Transverse colon (tissue), 4 donors: ENCODE data around the gene PTH2. TPM values are rescaled to one million over a fixed set of nuclear protein-coding genes. Genes with fewer than 3 reads are reported as not detected.

Experiments used
- DNase-seq: peaks from one replicate; pipeline ENCODE4 v3.0.0-alpha.2; 2019
- H3K27ac ChIP-seq, 4 donors: fragments of 200-600 bp; sonication (generic); 2 replicates each; pipeline ENCODE4 v1.5.1; 2016 to 2018; ENCODE audit warnings: inconsistent platforms in 4 of 4
- H3K27me3 ChIP-seq: fragments of 200-600 bp; sonication (generic); 2 replicates; pipeline ENCODE4 v1.5.1; 2017; ENCODE audit warnings: inconsistent platforms
- H3K36me3 ChIP-seq, 4 donors: fragments of 200-600 bp; sonication (generic); 2 replicates each; pipeline ENCODE4 v1.5.1; 2017 to 2019; ENCODE audit warnings: inconsistent platforms in 4 of 4
- H3K4me1 ChIP-seq, 4 donors: fragments of 200-600 bp; sonication (generic); 2 replicates each; pipeline ENCODE4 v1.5.1; 2017 to 2020; ENCODE audit warnings: inconsistent platforms in 4 of 4
- H3K4me3 ChIP-seq, 4 donors: fragments of 200-600 bp; sonication (generic); 1 replicate in 1 of 4; 2 replicates in 3 of 4; pipeline versions ENCODE4 v1.5.1 to v1.6.1; 2017 to 2019; ENCODE audit warnings: inconsistent platforms in 4 of 4
- H3K9me3 ChIP-seq, 2 donors: fragments of 200-600 bp; sonication (generic); 2 replicates each; pipeline ENCODE4 v1.5.1; 2017 to 2019; ENCODE audit warnings: inconsistent platforms in 2 of 2
- CTCF ChIP-seq, 5 experiments: fragments of 200-600 bp in 3 of 5; fragments of 450-650 bp in 2 of 5; sonication (generic) in 3 of 5; IDR thresholded peaks; 1 replicate in 2 of 5; 2 replicates in 3 of 5; pipeline ENCODE4 v1.5.1; 2016 to 2017; ENCODE audit warnings: antibody characterized with exemption in 5 of 5, inconsistent platforms in 3 of 5, mild to moderate bottlenecking in 2 of 5, moderate library complexity in 1 of 5
- EP300 ChIP-seq: sonication (generic); formaldehyde crosslinking; IDR thresholded peaks from one replicate; pipeline ENCODE4 v1.6.1; 2017; ENCODE audit warnings: antibody characterized with exemption, low read depth
- POLR2A ChIP-seq: fragments of 450-650 bp; IDR thresholded peaks from one replicate; pipeline ENCODE4 v1.6.1; 2016; ENCODE audit warnings: antibody characterized with exemption, mild to moderate bottlenecking, moderate library complexity
- POLR2AphosphoS5 ChIP-seq, 3 donors: sonication (generic); formaldehyde crosslinking; IDR thresholded peaks; one replicate each; pipeline ENCODE4 v1.6.1; 2016; ENCODE audit warnings: antibody characterized with exemption in 3 of 3
- WGBS, 2 donors: methylation state at CpG; one replicate each; pipeline ENCODE4 v1.1.5; 2018; ENCODE audit warnings: low coverage in 1 of 2; 5-methylcytosine and 5-hydroxymethylcytosine counted together
- in situ Hi-C, 4 donors: fragments of 200-750 bp; cut with MboI; loops; one replicate each; pipeline versions ENCODE4 v1.15.0 to v1.15.1; 2017; ENCODE audit warnings: low sequenced_read_pairs in 3 of 4, low pct_ligation_motif_present in 1 of 4, low pct_unique_long_range_greater_than_20kb in 1 of 4
- intact Hi-C: fragments of 100-400 bp; cut with DNase I; formaldehyde crosslinking; loops from one replicate; pipeline ENCODE4 v1.15.1; 2023; ENCODE audit warnings: low total_unique reads
- total RNA-seq, 4 donors: library from RNA; depleted of rRNA; stranded (reverse); fragments of >200 nt; gene quantifications; one replicate each; pipeline ENCODE4 v1.1.0, GENCODE V29; 2016

Gene PTH2
- total RNA-seq, 4 donors from 2014 or later = not detected

DNA sequence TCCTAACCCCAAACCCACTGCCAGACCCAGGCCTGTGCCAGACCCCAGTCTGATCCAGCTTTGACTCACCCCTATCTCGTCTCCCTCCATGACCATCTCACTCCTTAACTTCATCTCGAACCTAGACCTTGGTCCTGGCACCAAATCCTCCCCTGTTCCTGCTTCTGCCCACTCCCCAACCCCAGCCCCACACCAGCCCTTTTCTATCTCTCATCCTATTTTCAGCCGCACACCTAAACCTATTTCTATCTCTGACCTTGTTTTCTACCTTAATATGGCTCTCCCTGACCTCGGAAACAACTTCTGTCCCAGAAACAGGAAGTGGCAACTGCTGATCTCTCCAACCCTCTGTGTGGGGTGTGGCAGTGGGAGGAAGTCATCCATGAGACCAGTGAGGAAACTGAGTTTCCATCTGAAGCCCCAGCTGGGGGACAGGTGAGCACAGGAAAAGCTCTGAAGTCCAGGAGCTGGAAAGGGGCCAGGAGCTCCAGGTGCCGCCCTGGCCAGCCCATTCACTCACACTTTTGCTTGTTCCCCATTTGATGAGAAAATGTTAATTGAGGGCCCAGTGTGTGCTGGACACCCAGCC lies 13.7 kb downstream of the PTH2 start:
- TF ChIP-seq POLR2A = no peak
- TF ChIP-seq EP300 = no peak
- TF ChIP-seq POLR2AphosphoS5 (IDR thresholded peaks at IDR 0.05) = no peak
- TF ChIP-seq CTCF (IDR thresholded peaks at IDR 0.05) = no peak
- Histone ChIP-seq H3K4me1 (peaks cover 0 to 8% (median 0%) of the 10 kb centered on the region in 4 donors), H3K27me3 (peaks cover 5% of the 10 kb centered on the region), H3K4me3 (no peak overlapping the region), H3K36me3 (no peaks in the 10 kb centered on the region), H3K27ac (peak overlapping the region in 2 of 4 donors; percentile 12 to 19), H3K9me3 (no peaks in the 10 kb centered on the region)
- DNase-seq = no peak
- intact Hi-C loops = no loop called here
- 58 to 70% methylated on average over 2 to 5 of the region's 5 CpGs for WGBS, 2 donors
- in situ Hi-C loops = no loop called here

DNA sequence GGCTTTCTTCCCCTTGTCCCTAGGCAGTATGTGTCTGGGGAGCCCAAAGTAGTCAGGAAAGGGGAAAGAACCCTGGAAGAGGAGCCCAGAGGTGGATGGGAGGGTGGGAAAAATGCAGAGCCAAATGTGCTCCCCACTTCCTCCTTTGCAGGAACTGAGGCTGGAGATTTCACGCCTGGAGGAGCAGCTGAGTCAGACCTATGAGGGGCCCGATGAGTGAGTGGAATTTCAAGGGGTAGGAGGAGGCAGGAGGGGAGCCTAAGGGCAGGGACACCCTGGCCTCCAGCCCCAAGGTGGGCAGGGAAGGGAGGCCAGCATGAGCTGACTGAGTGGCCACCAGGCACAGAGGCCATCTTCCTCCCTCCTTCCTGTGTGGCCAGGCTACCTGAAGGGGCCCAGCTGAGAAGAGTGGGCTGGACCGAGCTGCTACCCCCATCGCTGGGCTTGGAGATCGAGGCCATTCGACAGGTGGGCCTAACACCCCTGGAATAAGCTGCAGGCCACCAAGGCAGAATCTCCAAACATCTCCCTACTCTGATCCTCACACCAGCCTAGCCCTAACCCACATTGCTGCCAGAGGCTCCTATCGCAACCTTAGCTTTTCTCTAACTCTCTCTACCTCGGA lies 14.3 kb downstream of the PTH2 start:
- no peak for TF ChIP-seq POLR2AphosphoS5 (IDR thresholded peaks at IDR 0.05)
- TF ChIP-seq CTCF (IDR thresholded peaks at IDR 0.05) = no peak
- no peak for TF ChIP-seq POLR2A
- TF ChIP-seq EP300 = no peak
- Histone ChIP-seq H3K4me1 (peaks cover 0 to 8% (median 0%) of the 10 kb centered on the region in 4 donors), H3K27me3 (peaks cover 5% of the 10 kb centered on the region), H3K27ac (peak overlapping the region in 2 of 4 donors; percentile 12 to 19), H3K9me3 (no peaks in the 10 kb centered on the region), H3K4me3 (no peak overlapping the region), H3K36me3 (no peaks in the 10 kb centered on the region)
- 77 to 83% methylated on average over 2 to 8 of the region's 8 CpGs for WGBS, 2 donors
- DNase-seq = no peak
- intact Hi-C loops = no loop called here
- in situ Hi-C loops = no loop called here

DNA sequence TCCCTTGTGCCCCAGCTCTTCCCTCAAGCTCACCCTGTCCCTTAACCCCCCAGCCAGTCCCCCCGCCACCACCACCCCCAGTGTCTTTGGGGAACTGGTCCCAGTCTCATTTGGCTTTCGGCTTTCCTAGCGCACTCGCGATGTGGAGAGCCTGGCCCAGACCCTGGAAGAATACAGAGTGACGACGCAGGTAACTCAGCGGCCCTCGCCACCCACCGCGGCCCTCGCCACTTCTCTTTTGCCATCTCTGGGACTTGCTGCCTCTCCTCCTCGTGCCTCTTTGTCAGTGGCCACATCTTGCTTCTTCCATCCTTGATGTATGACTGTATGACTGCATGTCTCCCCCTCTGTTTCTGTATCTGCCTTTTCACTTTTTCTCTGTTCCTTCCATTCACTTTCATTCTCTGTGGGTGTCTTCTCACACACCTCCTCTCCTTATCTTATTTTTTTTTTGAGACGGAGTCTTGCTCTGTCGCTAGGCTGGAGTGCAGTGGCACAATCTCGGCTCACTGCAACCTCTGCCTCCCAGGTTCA lies 15.7 kb downstream of the PTH2 start:
- H3K9me3 ChIP-seq = no peaks in the 10 kb centered on the region
- WGBS, 2 donors = 89% methylated on average over 16 of the region's 16 CpGs; no CpG with 5 or more reads in 1 of the 2 donors

More for the DNA sequence above, 15.7 kb downstream of the PTH2 start:
- Histone ChIP-seq H3K27me3 (no peaks in the 10 kb centered on the region), H3K27ac (no peak overlapping the region), H3K36me3 (no peaks in the 10 kb centered on the region), H3K4me1 (peaks cover 0 to 8% (median 0%) of the 10 kb centered on the region in 4 donors), H3K4me3 (no peak overlapping the region)
- intact Hi-C loops (no loop called here), in situ Hi-C loops (no loop called here)
- TF ChIP-seq EP300 (no peak), CTCF (IDR thresholded peaks at IDR 0.05) (no peak), POLR2A (no peak), POLR2AphosphoS5 (IDR thresholded peaks at IDR 0.05) (no peak)
- no peak for DNase-seq
